Stomach (tissue), 9 donors: ENCODE measurements around the gene WDR59. TPM values are rescaled to one million over a fixed set of nuclear protein-coding genes. Genes with fewer than 3 reads are reported as not detected.

Experiments used
- DNase-seq, 2 donors: peaks; one replicate each; pipeline versions ENCODE4 v3.0.0 to v3.0.0-alpha.2; 2013 to 2019
- H3K27ac ChIP-seq, 5 donors: fragments of 200-600 bp in 4 of 5; sonication (generic) in 4 of 5; one replicate each; pipeline ENCODE4 v1.5.1; 2013 to 2019; ENCODE audit warnings: mild to moderate bottlenecking in 1 of 5, moderate library complexity in 1 of 5
- H3K27me3 ChIP-seq, 3 donors: fragments of 200-600 bp; sonication (generic); one replicate each; pipeline ENCODE4 v1.5.1; 2017 to 2019; ENCODE audit warnings: mixed run types in 1 of 3
- H3K36me3 ChIP-seq, 4 donors: fragments of 200-600 bp; sonication (generic); 1 replicate in 3 of 4; 2 replicates in 1 of 4; pipeline ENCODE4 v1.5.1; 2016 to 2019
- H3K4me1 ChIP-seq, 4 donors: fragments of 200-600 bp; sonication (generic); one replicate each; pipeline ENCODE4 v1.5.1; 2016 to 2019
- H3K4me3 ChIP-seq, 4 donors: fragments of 200-600 bp; sonication (generic) in 3 of 4; one replicate each; pipeline ENCODE4 v1.5.1; 2016 to 2019; ENCODE audit warnings: mild to moderate bottlenecking in 1 of 4
- H3K9me3 ChIP-seq, 4 donors: fragments of 200-600 bp; sonication (generic); one replicate each; pipeline ENCODE4 v1.5.1; 2016 to 2019
- CTCF ChIP-seq, 7 experiments: fragments of 450-650 bp in 4 of 7; fragments of 200-600 bp in 3 of 7; sonication (generic) in 3 of 7; IDR thresholded peaks; one replicate each; pipeline ENCODE4 v1.5.1; 2016 to 2019; ENCODE audit warnings: antibody characterized with exemption in 7 of 7, control low read depth in 2 of 7, mild to moderate bottlenecking in 1 of 7
- EP300 ChIP-seq: sonication (generic); formaldehyde crosslinking; IDR thresholded peaks from one replicate; pipeline ENCODE4 v1.6.1; 2017; ENCODE audit warnings: antibody characterized with exemption
- POLR2A ChIP-seq, 4 donors: fragments of 450-650 bp; IDR thresholded peaks; one replicate each; pipeline ENCODE4 v1.6.1; 2016; ENCODE audit warnings: antibody characterized with exemption in 4 of 4, control low read depth in 2 of 4, mild to moderate bottlenecking in 1 of 4, moderate library complexity in 1 of 4
- POLR2AphosphoS5 ChIP-seq, 3 donors: sonication (generic); formaldehyde crosslinking; IDR thresholded peaks; one replicate each; pipeline ENCODE4 v1.6.1; 2016; ENCODE audit warnings: antibody characterized with exemption in 3 of 3
- WGBS, 5 donors: extraction: QIAGEN DNeasy Blood & Tissue Kit in 3 of 5; methylation state at CpG; one replicate each; pipeline versions ENCODE4 v1.1.5 to v1.1.7; 2013 to 2018; 5-methylcytosine and 5-hydroxymethylcytosine counted together
- intact Hi-C: fragments of 100-400 bp; cut with DNase I; formaldehyde crosslinking; loops from one replicate; pipeline ENCODE4 v1.15.1; 2023; ENCODE audit warnings: low total_unique reads
- polyA plus RNA-seq, 3 donors: library from polyadenylated mRNA; stranded (reverse); fragments of 200-250 nt; gene quantifications; one replicate each; pipeline ENCODE4 v1.2.3, GENCODE V29; 2013
- total RNA-seq, 5 donors: library from RNA; depleted of rRNA; stranded (reverse); fragments of >200 nt; gene quantifications; one replicate each; pipeline versions ENCODE4 v1.1.0 to v1.2.3, GENCODE V29; 2014 to 2016
- donor health status: healthy with polysubstance abuse.
- donor health status: Bipolar disorder and iron deficiency.
- donor health status: healthy.

The WDR59 gene
- total and polyA plus RNA-seq, 8 donors, result 12.1 to 266 (median 30.2) TPM

- Histone ChIP-seq H3K9me3 (no peaks in the 10 kb centered on the region), H3K4me1 (no peaks in the 10 kb centered on the region), H3K27me3 (no peaks in the 10 kb centered on the region), H3K36me3 (peaks cover 27 to 97% (median 94%) of the 10 kb centered on the region in 4 donors), H3K27ac (no peak overlapping the region), H3K4me3 (no peak overlapping the region)
- DNase-seq, result no peak
- 67 to 91% (median 75%) methylated on average over 4 of the region's 4 CpGs for WGBS, 5 donors
- no peak for TF ChIP-seq POLR2AphosphoS5 (IDR thresholded peaks at IDR 0.05)
- no peak for TF ChIP-seq POLR2A (IDR thresholded peaks at IDR 0.05)
- no peak for TF ChIP-seq CTCF (IDR thresholded peaks at IDR 0.05)
- TF ChIP-seq EP300, result no peak
- intact Hi-C loops, result no loop called here
These were observed 41.7 kb downstream of the WDR59 start for GRCh38 chr16:74942977-74943918.

- Histone ChIP-seq H3K36me3 (peaks cover 27 to 97% (median 94%) of the 10 kb centered on the region in 4 donors), H3K4me1 (no peaks in the 10 kb centered on the region), H3K4me3 (no peak overlapping the region), H3K27me3 (no peaks in the 10 kb centered on the region), H3K27ac (no peak overlapping the region), H3K9me3 (no peaks in the 10 kb centered on the region)
- 90 to 94% (median 92%) methylated on average over 8 of the region's 8 CpGs for WGBS, 5 donors
- intact Hi-C loops, result no loop called here
- TF ChIP-seq CTCF (IDR thresholded peaks at IDR 0.05), result no peak
- DNase-seq, result no peak
These were observed 42.4 kb downstream of the WDR59 start for GRCh38 chr16:74942566-74942965.

GRCh38 chr16:74939688-74940087, 45.2 kb downstream of the WDR59 start:
- intact Hi-C loops, result no loop called here

More at GRCh38 chr16:74939688-74940087, 45.2 kb downstream of the WDR59 start:
- no peaks in the 10 kb centered on the region for H3K9me3 ChIP-seq
- no peaks in the 10 kb centered on the region for H3K27me3 ChIP-seq
- DNase-seq, result no peak
- TF ChIP-seq POLR2A (IDR thresholded peaks at IDR 0.05) (no peak), EP300 (no peak), POLR2AphosphoS5 (IDR thresholded peaks at IDR 0.05) (no peak), CTCF (IDR thresholded peaks at IDR 0.05) (no peak)
- no peak overlapping the region for H3K27ac ChIP-seq
- peaks cover 28 to 96% (median 92%) of the 10 kb centered on the region in 4 donors for H3K36me3 ChIP-seq
- no peak overlapping the region for H3K4me3 ChIP-seq
- no peaks in the 10 kb centered on the region for H3K4me1 ChIP-seq
